Dedifferentiated amniotic fluid mesenchymal stem cell (primary cell): ENCODE data around the gene POLR2E.
"Not testable (repeated sequence)": the region's sequence is repeated elsewhere in the genome, so short reads cannot be mapped to it uniquely, and the experiment has no call there.

Experiments used
- DNase-seq: peaks from one replicate; pipeline ENCODE4 v3.0.0-alpha.2; 2016; ENCODE audit errors: extremely low spot score

Gene POLR2E

GRCh38 chr19:1125601-1126467 lies 30.7 kb upstream of the POLR2E start:
- DNase-seq = no peak

- DNase-seq = no peak
Observed at GRCh38 chr19:1123885-1124677, 28.9 kb upstream of the POLR2E start.

- no peak for DNase-seq
Observed at GRCh38 chr19:1123381-1123780, 28.2 kb upstream of the POLR2E start.

- DNase-seq = no peak
Observed at GRCh38 chr19:1122972-1123363, 27.8 kb upstream of the POLR2E start.

- DNase-seq = no peak
Observed at GRCh38 chr19:1122021-1122971, 27.1 kb upstream of the POLR2E start.

GRCh38 chr19:1121395-1121794 lies 26.2 kb upstream of the POLR2E start:
- DNase-seq = no peak

GRCh38 chr19:1119475-1120217 lies 24.5 kb upstream of the POLR2E start:
- DNase-seq = no peak

GRCh38 chr19:1118999-1119398 lies 23.8 kb upstream of the POLR2E start:
- DNase-seq = no peak

GRCh38 chr19:1117654-1118053 lies 22.5 kb upstream of the POLR2E start:
- DNase-seq = no peak

- DNase-seq = no peak
Observed at GRCh38 chr19:1116726-1117581, 21.8 kb upstream of the POLR2E start.

GRCh38 chr19:1115646-1116420 lies 20.7 kb upstream of the POLR2E start:
- DNase-seq = no peak

- DNase-seq = not testable (repeated sequence)
Observed at GRCh38 chr19:1114728-1115127, 19.6 kb upstream of the POLR2E start.

- no peak for DNase-seq
Observed at GRCh38 chr19:1113986-1114483, 18.9 kb upstream of the POLR2E start.

- DNase-seq = peak; percentile 85
Observed at GRCh38 chr19:1113030-1113985, 18.1 kb upstream of the POLR2E start.

GRCh38 chr19:1112268-1113029 lies 17.3 kb upstream of the POLR2E start:
- DNase-seq = no peak

GRCh38 chr19:1111641-1112267 lies 16.6 kb upstream of the POLR2E start:
- no peak for DNase-seq
